Inflammatory macrophage treated with lipopolysaccharide for 4 hours (primary cell): Measurements from ENCODE around the gene SLC35E1.
A peak's percentile ranks its signal among the peaks of the same experiment; 100 is the strongest.
"Not testable (repeated sequence)": the region's sequence is repeated elsewhere in the genome, so short reads cannot be mapped to it uniquely, and the experiment has no call there.

Experiments
- DNase-seq: peaks from one replicate; pipeline ENCODE4 v3.0.0-alpha.2; 2020

The SLC35E1 gene

GRCh38 chr19:16543734-16544133 lies 28.5 kb downstream of the SLC35E1 start:
- DNase-seq: not testable (repeated sequence)

GRCh38 chr19:16542910-16543472 lies 29.2 kb downstream of the SLC35E1 start:
- DNase-seq: no peak

DNA sequence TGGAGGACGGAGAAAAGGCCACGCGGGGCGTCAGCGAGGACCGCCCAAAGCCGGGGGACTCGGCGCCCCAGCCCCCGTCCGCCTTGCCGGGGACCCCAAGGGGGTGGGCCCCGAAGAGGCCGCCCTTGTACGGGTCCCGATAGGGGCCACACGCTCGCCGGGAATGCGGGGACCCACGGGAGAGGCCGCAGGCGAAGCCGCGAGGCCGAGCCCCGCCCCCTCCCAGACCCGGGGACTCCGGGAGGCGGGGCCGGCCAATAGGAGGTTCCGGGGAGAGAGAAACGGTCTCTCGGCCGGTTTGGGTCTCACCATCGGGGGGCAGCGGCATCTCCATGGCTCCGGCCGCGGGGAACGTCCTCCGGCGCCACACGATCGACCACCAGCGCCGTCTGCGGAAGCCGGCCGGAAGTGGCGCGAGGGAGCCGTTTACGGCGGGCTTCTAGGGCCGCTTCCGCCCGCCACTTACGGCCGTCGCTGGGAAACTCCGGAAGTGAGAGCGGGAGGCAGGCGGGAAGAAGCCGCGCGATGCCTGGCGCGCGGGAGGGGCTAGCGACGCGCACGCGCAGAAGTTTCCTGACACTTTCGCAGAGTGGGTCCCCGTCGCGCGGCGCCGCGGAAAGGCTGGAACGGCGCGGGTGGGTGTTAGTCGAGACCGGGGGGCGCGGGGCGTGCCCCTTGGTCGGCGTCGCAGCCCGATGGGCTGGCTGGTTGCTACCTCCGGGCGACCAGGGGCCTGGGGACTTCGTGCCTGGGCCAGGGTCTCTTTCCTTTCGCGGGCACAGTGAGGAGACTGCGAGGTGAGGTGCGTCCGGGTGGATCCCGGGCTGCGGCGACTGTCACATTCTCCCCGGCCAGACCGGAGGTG lies 29.9 kb downstream of the SLC35E1 start, which contains the start of gene CHERP:
Gene CHERP, minus strand, starts transcription at position 393 of the 865 bp plus-strand sequence. Its CDS starts 59 bp downstream, at position 334.
- DNase-seq: peak; percentile 97

DNA sequence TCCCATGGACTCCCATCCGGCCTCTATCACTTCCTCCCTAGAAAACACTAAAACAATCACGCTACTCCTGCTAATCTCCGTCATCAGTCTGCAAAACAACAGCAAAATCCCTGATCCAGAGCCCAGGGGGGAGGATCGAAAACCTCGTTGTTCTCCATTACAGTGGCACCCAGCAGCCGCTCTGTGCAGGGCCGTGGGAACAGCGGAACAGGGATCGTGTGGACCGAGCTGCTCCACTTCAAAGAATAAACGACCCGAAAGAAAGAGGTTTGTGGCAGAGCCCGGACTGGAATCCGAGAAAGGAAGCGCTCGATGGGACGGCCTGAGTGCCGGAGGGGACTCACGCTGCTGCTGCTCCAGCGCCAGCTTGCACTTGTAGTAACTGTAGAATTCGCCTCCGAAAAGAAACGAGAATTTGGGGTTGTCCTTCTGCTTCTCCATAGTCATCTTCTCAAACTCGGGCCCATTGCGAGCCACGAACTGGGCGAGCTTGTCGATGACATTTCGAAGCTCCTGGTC lies 30.6 kb downstream of the SLC35E1 start:
- DNase-seq: peak; percentile 26

- DNase-seq: no peak
Measured at GRCh38 chr19:16540948-16541347, 31.3 kb downstream of the SLC35E1 start.

- no peak for DNase-seq
Measured at GRCh38 chr19:16537111-16537510, 35.1 kb downstream of the SLC35E1 start.

DNA sequence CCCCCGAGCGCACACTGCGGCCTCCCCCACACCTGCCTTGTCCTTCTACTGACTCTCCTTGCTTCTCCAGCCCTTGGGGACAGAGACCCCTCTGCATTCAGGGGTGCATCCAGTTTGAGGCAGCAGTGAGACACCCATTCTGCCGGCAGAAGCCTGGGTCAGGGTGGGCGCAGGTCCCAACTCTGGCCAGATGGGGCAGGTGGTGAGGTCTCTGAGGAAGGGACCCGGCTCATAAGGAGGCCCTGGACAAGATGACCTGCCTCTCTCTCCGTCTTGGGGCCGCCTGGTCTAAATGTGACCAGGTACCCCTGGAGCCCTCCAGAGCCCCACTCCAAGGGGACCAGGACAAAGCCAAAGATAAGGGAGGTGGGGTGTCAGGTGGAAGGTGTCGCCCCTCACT lies 36.1 kb downstream of the SLC35E1 start:
- DNase-seq: no peak

- DNase-seq: no peak
Measured at GRCh38 chr19:16535381-16535780, 36.8 kb downstream of the SLC35E1 start.

- DNase-seq: no peak
Measured at GRCh38 chr19:16532440-16533234, 39.6 kb downstream of the SLC35E1 start.

DNA sequence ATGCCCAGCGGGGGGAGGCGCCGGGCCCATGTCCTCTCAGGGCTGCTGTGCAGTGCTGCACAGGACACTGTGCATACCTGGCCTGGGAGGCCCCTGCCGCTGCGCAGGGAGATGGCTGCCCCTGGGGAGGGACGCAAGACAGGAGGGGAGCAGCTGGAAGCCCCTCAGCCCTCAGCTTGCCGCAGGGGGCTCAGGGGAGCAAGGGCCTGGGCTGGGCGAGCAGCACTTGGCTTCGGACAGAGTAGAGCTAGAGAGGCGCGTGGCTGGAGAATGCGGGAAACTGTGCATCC lies 40.9 kb downstream of the SLC35E1 start:
- no peak for DNase-seq

GRCh38 chr19:16530540-16531379 lies 41.5 kb downstream of the SLC35E1 start:
- DNase-seq: no peak

DNA sequence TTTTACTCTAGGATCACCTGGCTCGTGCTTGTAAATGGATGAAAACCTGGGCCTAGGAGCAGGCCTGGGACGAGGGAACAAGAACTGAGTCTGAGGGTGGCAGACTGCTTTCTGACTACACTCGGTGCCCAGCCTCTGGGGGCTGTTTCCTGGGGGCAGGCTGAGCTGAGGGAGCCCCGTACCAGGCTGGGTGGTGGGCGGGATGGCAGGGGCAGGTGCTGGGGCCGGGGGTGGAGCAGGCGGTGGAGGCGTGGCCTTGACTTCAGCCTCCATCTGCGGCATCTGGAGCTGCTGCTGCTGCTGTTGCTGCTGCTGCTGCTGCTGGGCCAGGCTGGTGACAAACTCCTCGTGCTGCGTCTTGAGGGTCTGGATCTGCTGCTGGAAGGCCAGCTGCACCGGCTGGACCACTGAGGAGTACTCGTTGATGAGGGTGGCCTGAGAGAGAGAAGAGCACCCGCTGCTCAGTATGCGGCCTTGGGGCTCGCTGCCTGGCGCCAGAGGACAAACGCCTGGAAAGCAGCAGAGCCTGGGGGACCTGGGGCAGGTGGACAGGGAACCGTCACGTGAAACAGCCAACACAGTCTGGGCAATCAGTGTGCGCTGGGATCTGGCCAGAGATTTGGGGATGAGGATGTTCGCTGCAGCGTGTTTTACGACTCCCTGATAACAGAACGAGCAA lies 42.6 kb downstream of the SLC35E1 start:
- no peak for DNase-seq

DNA sequence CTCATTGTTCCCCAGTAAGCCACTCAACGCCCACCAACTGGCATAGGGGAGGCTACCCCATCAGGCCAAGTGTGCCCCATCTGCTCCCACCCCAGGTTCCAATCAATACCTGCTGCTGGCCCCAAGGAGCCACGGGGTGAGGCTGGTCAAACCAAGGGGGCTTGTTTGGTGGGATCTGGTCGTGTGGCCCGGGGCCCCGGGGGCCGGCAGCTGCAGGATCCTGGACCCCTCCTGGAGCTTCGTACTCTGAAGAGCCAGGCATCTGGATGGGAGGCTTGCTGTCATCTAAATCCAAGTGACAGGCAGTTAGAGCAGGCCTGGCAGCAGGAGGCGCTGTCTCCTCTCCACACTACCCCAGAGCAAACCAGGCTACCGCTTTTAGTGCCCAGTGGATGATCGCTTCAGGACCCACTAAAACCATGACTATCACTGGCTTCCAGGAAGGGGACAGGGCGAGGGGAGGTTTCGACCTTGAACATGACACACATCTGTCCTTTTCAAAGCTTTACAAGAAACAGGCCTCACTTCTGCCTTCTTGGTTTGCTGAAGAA lies 44.2 kb downstream of the SLC35E1 start:
- DNase-seq: peak; percentile 23

GRCh38 chr19:16527334-16527935 lies 44.8 kb downstream of the SLC35E1 start:
- no peak for DNase-seq

DNA sequence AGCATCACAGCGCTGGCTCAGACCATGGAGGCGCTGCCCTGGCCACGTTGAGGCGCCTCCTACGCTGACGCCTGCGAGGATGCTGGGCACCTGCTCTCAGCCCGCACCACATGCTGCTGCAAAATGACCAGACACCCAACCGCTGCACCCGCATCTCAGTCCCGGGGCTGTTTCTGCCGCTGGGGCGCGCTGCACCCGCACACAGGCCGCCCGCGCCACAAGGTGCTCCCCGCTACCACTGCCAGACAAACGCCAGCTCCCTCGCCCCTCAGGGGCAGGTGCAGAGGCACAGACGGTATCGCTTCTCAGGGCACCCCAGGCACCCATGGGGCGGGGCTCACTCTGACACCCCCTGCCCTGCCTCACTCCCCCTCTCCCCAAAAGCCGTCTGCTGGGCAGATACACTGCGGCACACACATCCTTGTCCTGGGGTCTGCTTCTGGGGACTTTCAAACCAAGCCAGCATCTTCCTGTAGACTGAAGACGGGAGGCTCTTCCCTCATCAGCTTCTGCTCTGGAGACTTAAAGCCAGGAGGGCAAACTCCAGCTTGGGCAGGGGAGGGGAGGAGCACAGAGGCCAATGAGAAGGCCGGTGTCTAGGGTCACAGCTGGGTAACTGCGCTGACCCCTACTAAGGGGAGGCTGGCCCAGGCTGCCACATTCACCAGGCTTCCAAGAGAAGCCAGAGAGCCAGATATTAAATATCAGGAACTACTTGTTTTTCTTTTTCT lies 46.3 kb downstream of the SLC35E1 start:
- DNase-seq: no peak

DNA sequence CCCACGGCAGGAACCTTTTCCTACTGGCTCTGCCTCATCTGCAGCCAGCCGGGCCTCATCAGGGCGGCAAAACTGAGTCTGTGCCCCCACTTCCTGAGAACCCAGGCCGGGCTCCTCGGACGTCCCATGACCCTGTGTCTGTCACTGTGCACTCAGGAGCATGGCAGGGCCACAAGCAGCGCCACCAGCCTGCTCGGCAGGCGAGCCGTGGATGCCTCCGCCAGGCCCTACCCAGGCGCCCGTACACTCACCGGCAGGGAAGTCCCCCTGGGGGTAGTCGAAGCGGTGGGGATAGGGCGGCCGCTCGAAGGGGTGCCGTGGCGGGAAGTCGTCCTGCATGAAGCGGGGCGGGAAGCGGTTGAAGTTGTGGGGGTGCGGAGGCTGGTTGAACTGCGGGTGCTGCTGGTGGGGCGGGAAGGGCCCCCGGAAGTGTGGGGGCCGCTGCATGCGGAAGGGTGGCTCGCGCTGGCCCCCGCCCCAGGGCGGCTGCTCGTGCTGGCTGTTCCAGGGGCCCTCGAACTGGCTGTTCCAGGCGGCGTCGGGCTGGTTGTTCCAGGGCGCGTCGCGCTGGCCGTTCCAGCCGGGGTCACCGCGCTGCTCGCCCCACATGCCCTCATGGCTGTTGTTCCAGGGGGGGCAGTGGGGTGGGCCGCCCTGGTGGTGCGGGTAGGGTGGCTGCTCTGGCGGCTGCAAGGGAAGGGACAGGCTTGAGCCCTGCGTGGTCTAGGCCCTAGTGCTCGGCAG lies 47.1 kb downstream of the SLC35E1 start:
- no peak for DNase-seq

DNA sequence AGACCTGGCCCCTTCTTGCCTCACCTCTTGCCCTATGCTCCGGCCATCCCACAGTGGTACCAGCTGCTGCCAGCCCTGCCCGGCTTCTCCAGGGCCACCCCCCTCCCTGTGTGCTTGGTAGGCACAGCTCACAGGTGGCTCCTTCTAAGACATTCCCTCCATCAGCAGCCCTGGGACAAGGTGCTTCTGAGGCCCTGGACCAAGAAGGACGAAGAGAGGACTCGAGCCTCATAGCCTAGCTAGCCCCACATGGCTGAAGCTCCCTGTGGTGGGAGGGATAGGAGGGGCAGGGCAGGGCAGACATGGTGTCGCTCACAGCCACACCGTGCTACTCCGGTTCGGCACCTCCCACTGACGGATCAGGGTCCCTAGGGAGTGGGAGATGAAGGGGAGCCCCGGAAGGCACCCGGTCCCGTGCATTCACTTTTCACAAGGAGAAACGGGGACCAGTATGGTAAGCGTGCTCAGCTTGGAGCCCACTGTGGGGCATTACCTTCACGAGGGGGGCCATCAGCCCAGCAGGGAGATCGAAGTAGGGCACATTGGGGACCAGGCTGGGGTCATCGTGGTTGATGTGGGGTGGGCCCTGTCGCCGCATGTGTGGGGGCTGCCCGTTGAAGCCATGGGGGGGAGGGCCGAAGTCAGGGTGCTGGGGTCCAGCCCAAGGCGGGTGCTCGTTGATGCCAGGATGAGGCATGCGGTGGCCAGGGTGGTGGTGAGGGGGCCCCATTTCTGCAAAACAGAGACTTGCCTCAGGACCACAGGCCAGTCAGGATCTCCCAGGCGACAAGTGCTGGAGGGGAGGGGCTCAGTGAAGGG lies 49.4 kb downstream of the SLC35E1 start:
- no peak for DNase-seq

DNA sequence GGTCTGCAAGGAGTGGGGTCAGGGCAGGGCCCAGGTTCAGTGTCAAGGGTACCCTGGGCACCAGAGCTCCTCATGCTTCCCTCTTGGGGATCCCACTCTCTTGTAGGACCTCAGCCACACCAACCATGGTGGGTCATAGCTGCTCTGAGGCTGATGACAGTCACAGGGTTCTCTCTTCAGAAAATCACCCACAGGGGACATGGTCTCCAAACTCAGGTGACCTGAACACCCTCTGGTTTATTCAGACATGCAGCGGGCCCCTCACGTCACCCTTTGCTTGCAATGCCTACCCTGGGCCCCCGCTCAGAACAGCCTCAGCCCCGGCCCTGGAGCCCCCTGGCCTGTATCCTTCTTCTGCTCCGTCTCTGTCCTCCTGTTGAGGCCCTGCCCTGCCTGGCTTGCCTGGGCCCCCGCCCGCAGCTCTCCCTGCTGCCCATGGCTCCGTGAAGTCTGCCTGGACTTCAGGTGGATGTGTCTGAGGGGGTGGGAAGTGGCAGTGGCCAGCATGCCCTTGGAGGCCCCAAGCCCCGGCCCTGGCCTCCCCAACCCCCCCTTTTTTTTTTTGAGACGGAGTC lies 50.4 kb downstream of the SLC35E1 start:
- DNase-seq: no peak
